K562 (cell line): ENCODE results near the gene MBD3. TPM values are rescaled to one million over a fixed set of nuclear protein-coding genes. Genes with fewer than 3 reads are reported as not detected.

ENCODE experiments used
- ATAC-seq: fragments of 200-7000 bp; cut with Tn5 transposase; 3 replicates; pipeline ENCODE4 v1.9.1; 2020; ENCODE audit warnings: moderate library complexity
- BruUV-seq: library from RNA; stranded (reverse); fragments of 400-500 nt; replicated peaks from 2 replicates; lab custom pipeline; 2021; lab: Mats Ljungman, UMichigan
- CTCF ChIA-PET: fragments of 300-600 bp; formaldehyde crosslinking; extraction: SDS; loops from one replicate; lab custom pipeline; 2021; ENCODE audit warnings: low intra/inter-chr PET ratio; lab: Yijun Ruan, JAX
- POLR2A ChIA-PET: fragments of 300-600, 350-650 bp; sonication (Branson Sonifier 250); formaldehyde crosslinking; extraction: SDS; loops from one replicate; lab custom pipeline; 2021; ENCODE audit warnings: antibody characterized with exemption, inconsistent platforms; lab: Yijun Ruan, JAX
- DNase-seq, 4 experiments: peaks; one replicate each; pipeline versions ENCODE4 v3.0.0 to v3.0.0-alpha.2; 2011 to 2018; ENCODE audit warnings: low spot score in 3 of 4, mixed read lengths in 3 of 4; ENCODE audit errors: extremely low read depth in 1 of 4
- FAIRE-seq: peaks from 2 replicates; lab custom pipeline; 2011; peaks lifted over from hg19 to GRCh38; lab: Jason Lieb, UNC
- H2AFZ ChIP-seq: 2 replicates; pipeline ENCODE4 v1.6.0; 2011; ENCODE audit warnings: low read depth, low read length, control low read depth, inconsistent platforms
- H3K27ac ChIP-seq: fragments of 200-600 bp; 3 replicates; pipeline ENCODE4 v1.8.0; 2011; ENCODE audit warnings: low read depth, mild to moderate bottlenecking, control low read depth, inconsistent platforms, low read length, moderate library complexity, mixed read lengths; ENCODE audit errors: extremely low read depth
- H3K27me3 ChIP-seq, 2 experiments: fragments of 300-600 bp in 1 of 2; 2 replicates in 1 of 2; 3 replicates in 1 of 2; pipeline versions ENCODE4 v1.6.0 to v1.8.0; 2011; ENCODE audit warnings: inconsistent platforms in 2 of 2, low read length in 2 of 2, mild to moderate bottlenecking in 1 of 2, mixed read lengths in 1 of 2, moderate library complexity in 1 of 2; ENCODE audit not compliant: control insufficient read depth in 2 of 2, insufficient read depth in 2 of 2
- H3K36me3 ChIP-seq: fragments of 300-600 bp; 3 replicates; pipeline ENCODE4 v1.8.0; 2011; ENCODE audit warnings: mild to moderate bottlenecking, low read length, inconsistent platforms; ENCODE audit not compliant: control insufficient read depth, insufficient read depth
- H3K4me1 ChIP-seq, 2 experiments: fragments of 200-600 bp in 1 of 2; replicated peaks in 1 of 2; 2 replicates in 1 of 2; 3 replicates in 1 of 2; pipeline versions ENCODE4 v1.5.1 to v1.8.0; 2011; ENCODE audit warnings: inconsistent platforms in 2 of 2, low read length in 2 of 2, mild to moderate bottlenecking in 1 of 2, mixed read lengths in 1 of 2, moderate library complexity in 1 of 2; ENCODE audit not compliant: control insufficient read depth in 2 of 2, insufficient read depth in 2 of 2
- H3K4me2 ChIP-seq: 2 replicates; pipeline ENCODE4 v1.6.1; 2011; ENCODE audit warnings: low read length, control low read depth, inconsistent platforms, mixed read lengths; ENCODE audit not compliant: insufficient read depth
- H3K4me3 ChIP-seq: fragments of 200-600 bp; sonication (generic), shearing (Covaris generic); 2 replicates; pipeline ENCODE4 v1.5.1; 2016; ENCODE audit warnings: control low read depth, inconsistent platforms
- H3K79me2 ChIP-seq: fragments of 200-600 bp; 3 replicates; pipeline ENCODE4 v1.8.0; 2011; ENCODE audit warnings: low read length, inconsistent platforms; ENCODE audit not compliant: control insufficient read depth, insufficient read depth
- H3K9ac ChIP-seq, 2 experiments: 2 replicates each; pipeline versions ENCODE4 v1.6.0 to v1.6.1; 2011; ENCODE audit warnings: low read depth in 2 of 2, low read length in 2 of 2, control low read depth in 1 of 2, inconsistent platforms in 1 of 2, mild to moderate bottlenecking in 1 of 2, mixed read lengths in 1 of 2; ENCODE audit not compliant: insufficient read depth in 1 of 2
- H3K9me1 ChIP-seq: one replicate; pipeline ENCODE4 v1.6.0; 2011; ENCODE audit warnings: inconsistent platforms, mild to moderate bottlenecking, low read length, moderate library complexity; ENCODE audit not compliant: control insufficient read depth, insufficient read depth
- H3K9me3 ChIP-seq: replicated peaks from 2 replicates; pipeline ENCODE4 v1.5.1; 2011; ENCODE audit warnings: low read depth, low read length, inconsistent platforms; ENCODE audit not compliant: control insufficient read depth, insufficient read depth
- H4K20me1 ChIP-seq: replicated peaks from 2 replicates; pipeline ENCODE4 v1.6.1; 2011; ENCODE audit warnings: low read length, inconsistent platforms, mixed read lengths; ENCODE audit not compliant: control insufficient read depth, insufficient read depth
- CHAMP1 ChIP-seq: fragments of 450-650 bp; IDR thresholded peaks from 2 replicates; pipeline ENCODE4 v1.6.1; 2016; ENCODE audit warnings: mild to moderate bottlenecking
- DDX20 ChIP-seq: fragments of 450-650 bp; IDR thresholded peaks from 2 replicates; pipeline ENCODE4 v1.6.1; 2016; ENCODE audit warnings: missing genetic modification characterization, low read depth, mild to moderate bottlenecking, missing compliant biosample characterization, moderate library complexity
- ELF4 ChIP-seq: fragments of 450-650 bp; formaldehyde crosslinking; IDR thresholded peaks from 2 replicates; pipeline ENCODE4 v1.4.0; 2022; ENCODE audit warnings: missing genetic modification characterization
- ERF ChIP-seq: fragments of 450-650 bp; formaldehyde crosslinking; IDR thresholded peaks from 2 replicates; pipeline ENCODE4 v1.4.0; 2020; ENCODE audit warnings: mild to moderate bottlenecking, mixed read lengths
- ILK ChIP-seq: fragments of 450-650 bp; IDR thresholded peaks from 2 replicates; pipeline ENCODE4 v1.6.1; 2016; ENCODE audit warnings: missing genetic modification characterization, low read depth, mild to moderate bottlenecking, missing compliant biosample characterization, moderate library complexity, borderline replicate concordance
- NCOA6 ChIP-seq: fragments of 450-650 bp; IDR thresholded peaks from 2 replicates; pipeline ENCODE4 v1.6.1; 2017; ENCODE audit warnings: mild to moderate bottlenecking
- NR2C1 ChIP-seq, 2 experiments: fragments of 450-650 bp; IDR thresholded peaks; 2 replicates each; pipeline ENCODE4 v1.6.1; 2017; ENCODE audit warnings: mild to moderate bottlenecking in 2 of 2, antibody characterized with exemption in 1 of 2, inconsistent platforms in 1 of 2, missing compliant biosample characterization in 1 of 2, missing genetic modification characterization in 1 of 2
- PCBP1 ChIP-seq: fragments of 200-400 bp; formaldehyde crosslinking; IDR thresholded peaks from 2 replicates; pipeline ENCODE4 v1.6.1; 2018; ENCODE audit warnings: mild to moderate bottlenecking, low read depth, low read length; ENCODE audit not compliant: poor library complexity, severe bottlenecking
- PTTG1 ChIP-seq: fragments of 450-650 bp; IDR thresholded peaks from 2 replicates; pipeline ENCODE4 v1.6.1; 2016; ENCODE audit warnings: low read depth, mild to moderate bottlenecking, missing genetic modification characterization, missing compliant biosample characterization
- RBM34 ChIP-seq: fragments of 200-400 bp; formaldehyde crosslinking; IDR thresholded peaks from 2 replicates; pipeline ENCODE4 v1.6.1; 2018; ENCODE audit warnings: low read length, borderline replicate concordance; ENCODE audit not compliant: insufficient read depth
- RUNX1 ChIP-seq: sonication (generic); IDR thresholded peaks from 2 replicates; pipeline ENCODE4 v1.6.1; 2016; ENCODE audit warnings: antibody characterized with exemption, low read depth
- SMARCE1 ChIP-seq: fragments of 450-650 bp; IDR thresholded peaks from 2 replicates; pipeline ENCODE4 v1.7.1; 2016; ENCODE audit warnings: mild to moderate bottlenecking
- WGBS: fragments of 100-300 bp; shearing (Covaris generic); methylation state at CpG from one replicate; pipeline ENCODE4 v1.1.6; 2016; ENCODE audit warnings: low coverage, mixed read lengths; ENCODE audit not compliant: insufficient coverage; ENCODE audit errors: missing lambda C conversion rate; 5-methylcytosine and 5-hydroxymethylcytosine counted together
- in situ Hi-C: fragments of 300-500 bp; cut with MboI; formaldehyde crosslinking; loops from 4 replicates; pipeline ENCODE4 v1.15.0; 2018; ENCODE audit warnings: inconsistent platforms, mixed read lengths
- intact Hi-C: fragments of 100-400 bp; cut with micrococcal nuclease; formaldehyde crosslinking; loops from 2 replicates; pipeline ENCODE4 v1.14.2; 2022
- polyA plus RNA-seq, 8 experiments: library from polyadenylated mRNA; depleted of rRNA in 4 of 8; stranded (reverse) in 5 of 8; unstranded in 3 of 8; fragments of >200 nt; fragmentation: Nextera tagmentation in 2 of 8; fragmentation: Illumina TruSeq in 1 of 8; extraction: Ambion mirVana in 2 of 8; extraction: Trizol in 1 of 8; gene quantifications; 2 replicates each; pipeline versions ENCODE4 v1.2.1 to v1.2.3, GENCODE V29; 2011 to 2014; ENCODE audit warnings: inconsistent platforms in 1 of 8, missing spikeins in 1 of 8
- total RNA-seq, 7 experiments: library from RNA; depleted of rRNA in 6 of 7; stranded (reverse); fragments of >200 nt in 6 of 7; fragmentation: Illumina TruSeq in 2 of 7; extraction: Trizol in 2 of 7; gene quantifications; 2 replicates each; pipeline versions ENCODE4 v1.2.1 to v1.2.3, GENCODE V29; 2011 to 2021; ENCODE audit warnings: low replicate concordance in 1 of 7
- TF ChIP-seq, protein P1 (sequence below): sonication (generic); formaldehyde crosslinking; IDR thresholded peaks from 2 replicates; pipeline ENCODE4 v1.8.0; 2023; ENCODE audit warnings: mild to moderate bottlenecking, missing genetic modification reagents

The MBD3 gene
- total and polyA plus RNA-seq, 9 of the 15 experiments (the other 6 are each of a cell fraction or from before 2014, with no cell fraction given) = 0.24 to 137 (median 30.9) TPM

DNA sequence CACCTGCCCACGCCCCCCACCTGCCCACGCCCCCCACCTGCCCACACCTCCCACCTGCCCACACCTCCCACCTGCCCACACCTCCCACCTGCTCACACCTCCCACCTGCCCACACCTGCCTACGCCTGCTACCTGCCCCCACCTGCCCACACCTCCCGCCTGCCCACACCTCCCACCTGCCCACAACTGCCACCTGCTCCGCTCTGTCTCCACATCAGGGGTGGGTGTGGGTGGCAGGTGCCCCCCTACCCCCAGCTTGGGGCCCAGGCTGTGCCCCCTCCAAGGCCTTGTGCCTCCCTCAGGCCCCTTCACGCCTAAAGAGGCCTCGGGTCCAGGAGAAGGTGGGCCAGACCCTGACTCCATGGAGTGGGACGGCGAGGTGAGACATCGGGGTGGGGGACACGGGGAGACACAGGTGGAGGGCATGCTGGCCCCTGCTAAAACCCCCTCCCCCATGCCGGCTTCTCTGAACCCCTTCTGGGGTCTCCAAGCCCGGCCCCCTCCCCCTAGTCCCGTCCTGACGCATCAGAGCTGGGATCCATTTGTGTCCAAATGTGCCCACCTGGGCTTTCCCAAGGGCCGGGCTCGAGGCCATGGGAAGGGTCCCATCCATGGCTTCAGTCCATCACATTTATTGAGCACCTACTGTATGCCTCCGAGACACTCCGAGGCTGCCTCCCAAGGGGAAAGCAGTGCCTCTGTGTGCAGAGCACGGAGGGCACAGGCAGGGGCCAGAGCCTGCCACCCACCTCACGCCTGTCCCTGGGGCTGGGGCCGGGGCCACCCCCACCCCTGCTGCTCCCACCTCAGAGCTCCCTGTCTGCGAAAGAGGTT is 63.9 kb downstream of the MBD3 start (continued):
- TF ChIP-seq PCBP1 = peak; percentile 3
- TF ChIP-seq, all 486 proteins: peak for 3

- Histone ChIP-seq H2AFZ (no peak overlapping the region), H3K79me2 (no peaks in the 10 kb centered on the region), H3K4me3 (no peak overlapping the region), H3K36me3 (no peaks in the 10 kb centered on the region), H3K9ac (no peak overlapping the region), H3K9me1 (no peaks in the 10 kb centered on the region), H3K4me2 (no peak overlapping the region), H4K20me1 (peaks cover 10% of the 10 kb centered on the region), H3K27me3 (peaks cover 20 to 44% of the 10 kb centered on the region in 2 experiments; a peak in 4 of 5 replicates), H3K9me3 (no peaks in the 10 kb centered on the region), H3K4me1 (peaks cover 3 to 45% of the 10 kb centered on the region in 2 experiments; a peak in 3 of 5 replicates), H3K27ac (no peak overlapping the region)
- CTCF ChIA-PET = no interaction called here
- in situ Hi-C loops (no loop called here), intact Hi-C loops (no loop called here)
- no peak for TF ChIP-seq ERF (CRISPR knock-in tag)
- no peak for TF ChIP-seq NCOA6
- no peak for TF ChIP-seq DDX20 (tag)
- TF ChIP-seq RUNX1 = no peak
- TF ChIP-seq ELF4 (CRISPR knock-in tag) = no peak
- TF ChIP-seq, protein P1, sequence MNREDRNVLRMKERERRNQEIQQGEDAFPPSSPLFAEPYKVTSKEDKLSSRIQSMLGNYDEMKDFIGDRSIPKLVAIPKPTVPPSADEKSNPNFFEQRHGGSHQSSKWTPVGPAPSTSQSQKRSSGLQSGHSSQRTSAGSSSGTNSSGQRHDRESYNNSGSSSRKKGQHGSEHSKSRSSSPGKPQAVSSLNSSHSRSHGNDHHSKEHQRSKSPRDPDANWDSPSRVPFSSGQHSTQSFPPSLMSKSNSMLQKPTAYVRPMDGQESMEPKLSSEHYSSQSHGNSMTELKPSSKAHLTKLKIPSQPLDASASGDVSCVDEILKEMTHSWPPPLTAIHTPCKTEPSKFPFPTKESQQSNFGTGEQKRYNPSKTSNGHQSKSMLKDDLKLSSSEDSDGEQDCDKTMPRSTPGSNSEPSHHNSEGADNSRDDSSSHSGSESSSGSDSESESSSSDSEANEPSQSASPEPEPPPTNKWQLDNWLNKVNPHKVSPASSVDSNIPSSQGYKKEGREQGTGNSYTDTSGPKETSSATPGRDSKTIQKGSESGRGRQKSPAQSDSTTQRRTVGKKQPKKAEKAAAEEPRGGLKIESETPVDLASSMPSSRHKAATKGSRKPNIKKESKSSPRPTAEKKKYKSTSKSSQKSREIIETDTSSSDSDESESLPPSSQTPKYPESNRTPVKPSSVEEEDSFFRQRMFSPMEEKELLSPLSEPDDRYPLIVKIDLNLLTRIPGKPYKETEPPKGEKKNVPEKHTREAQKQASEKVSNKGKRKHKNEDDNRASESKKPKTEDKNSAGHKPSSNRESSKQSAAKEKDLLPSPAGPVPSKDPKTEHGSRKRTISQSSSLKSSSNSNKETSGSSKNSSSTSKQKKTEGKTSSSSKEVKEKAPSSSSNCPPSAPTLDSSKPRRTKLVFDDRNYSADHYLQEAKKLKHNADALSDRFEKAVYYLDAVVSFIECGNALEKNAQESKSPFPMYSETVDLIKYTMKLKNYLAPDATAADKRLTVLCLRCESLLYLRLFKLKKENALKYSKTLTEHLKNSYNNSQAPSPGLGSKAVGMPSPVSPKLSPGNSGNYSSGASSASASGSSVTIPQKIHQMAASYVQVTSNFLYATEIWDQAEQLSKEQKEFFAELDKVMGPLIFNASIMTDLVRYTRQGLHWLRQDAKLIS (CRISPR knock-in tag) = no peak
- no peak for TF ChIP-seq ILK (tag)
- no peak for TF ChIP-seq NR2C1 (IDR thresholded peaks at IDR 0.05)
- no peak for TF ChIP-seq NR2C1 (tag; IDR thresholded peaks at IDR 0.05)
- TF ChIP-seq CHAMP1 = no peak
- TF ChIP-seq RBM34 = no peak
- no peak for TF ChIP-seq SMARCE1
- no peak for TF ChIP-seq PTTG1 (tag)
- POLR2A ChIA-PET = interaction anchor here (0.7 kb wide), 1 partner anchor 63 kb away, joined by 3 read pairs; no protein-coding TSS in a partner anchor
- BruUV-seq = no TSS peak
- peak; percentile 45; the same call in 2 of the 3 replicates for ATAC-seq
- FAIRE-seq = no peak
- 31% methylated on average over 27 of the region's 27 CpGs for WGBS
- DNase-seq = no peak
Measured at GRCh38 chr19:1527650-1528309, 64.9 kb downstream of the MBD3 start.
